LHCN-M2 (cell line): Measurements from ENCODE around the gene CEP192. TPM values are rescaled to one million over a fixed set of nuclear protein-coding genes. Genes with fewer than 3 reads are reported as not detected.
A peak's percentile ranks its signal among the peaks of the same experiment; 100 is the strongest.
"Not testable (repeated sequence)": the region's sequence is repeated elsewhere in the genome, so short reads cannot be mapped to it uniquely, and the experiment has no call there.

Experiments used
- DNase-seq: peaks from one replicate; pipeline ENCODE4 v3.0.0-alpha.2; 2012; ENCODE audit warnings: low read depth
- total RNA-seq: library from RNA; depleted of rRNA; stranded (reverse); fragments of >200 nt; gene quantifications from 2 replicates; pipeline ENCODE4 v1.2.3, GENCODE V29; 2014

Gene CEP192
- total RNA-seq, 1 experiment from 2014 or later: 30.8 TPM

GRCh38 chr18:12993439-12993838 is 2.3 kb downstream of the CEP192 start:
- DNase-seq: no peak

GRCh38 chr18:12995424-12995823 is 4.3 kb downstream of the CEP192 start:
- no peak for DNase-seq

- no peak for DNase-seq
Observed at GRCh38 chr18:12995952-12996477, 4.9 kb downstream of the CEP192 start.

GRCh38 chr18:12996661-12997292 is 5.6 kb downstream of the CEP192 start:
- DNase-seq: no peak

GRCh38 chr18:12997330-12997729 is 6.2 kb downstream of the CEP192 start:
- not testable (repeated sequence) for DNase-seq

GRCh38 chr18:12998332-12999060 is 7.3 kb downstream of the CEP192 start:
- DNase-seq: no peak

- DNase-seq: peak; percentile 50
Observed at GRCh38 chr18:13003466-13003896, 12.3 kb downstream of the CEP192 start.

GRCh38 chr18:13004396-13004795 is 13.2 kb downstream of the CEP192 start:
- DNase-seq: no peak

- no peak for DNase-seq
Observed at GRCh38 chr18:13005289-13005688, 14.1 kb downstream of the CEP192 start.

GRCh38 chr18:13006531-13007247 is 15.5 kb downstream of the CEP192 start:
- DNase-seq: peak; percentile 65

GRCh38 chr18:13007248-13007560 is 16.0 kb downstream of the CEP192 start:
- DNase-seq: peak; percentile 51

- DNase-seq: no peak
Observed at GRCh38 chr18:13011719-13012118, 20.6 kb downstream of the CEP192 start.

GRCh38 chr18:13014232-13014631 is 23.1 kb downstream of the CEP192 start:
- DNase-seq: no peak

GRCh38 chr18:13014818-13015217 is 23.7 kb downstream of the CEP192 start:
- DNase-seq: no peak

- no peak for DNase-seq
Observed at GRCh38 chr18:13017247-13017875, 26.2 kb downstream of the CEP192 start.

- no peak for DNase-seq
Observed at GRCh38 chr18:13018374-13018773, 27.2 kb downstream of the CEP192 start.

- peak; percentile 18 for DNase-seq
Observed at GRCh38 chr18:13019301-13019700, 28.1 kb downstream of the CEP192 start.

GRCh38 chr18:13022644-13023043 is 31.5 kb downstream of the CEP192 start:
- no peak for DNase-seq

GRCh38 chr18:13025233-13025632 is 34.1 kb downstream of the CEP192 start:
- DNase-seq: no peak

GRCh38 chr18:13026583-13027270 is 35.6 kb downstream of the CEP192 start:
- DNase-seq: peak; percentile 6

GRCh38 chr18:13028869-13029268 is 37.7 kb downstream of the CEP192 start:
- no peak for DNase-seq
